GM08714 (cell line): ENCODE measurements around the gene PLXNC1.
A peak's percentile ranks its signal among the peaks of the same experiment; 100 is the strongest.

Experiments
- H3K4me3 ChIP-seq: fragments of 200-500 bp; sonication (Bioruptor generic); 2 replicates; pipeline ENCODE4 v1.5.1; 2014; ENCODE audit warnings: mild to moderate bottlenecking, low read length, inconsistent platforms
- ZNF274 ChIP-seq: IDR thresholded peaks from 2 replicates; pipeline ENCODE4 v1.6.1; 2012; ENCODE audit warnings: mild to moderate bottlenecking, low read depth, low read length

PLXNC1 gene

DNA sequence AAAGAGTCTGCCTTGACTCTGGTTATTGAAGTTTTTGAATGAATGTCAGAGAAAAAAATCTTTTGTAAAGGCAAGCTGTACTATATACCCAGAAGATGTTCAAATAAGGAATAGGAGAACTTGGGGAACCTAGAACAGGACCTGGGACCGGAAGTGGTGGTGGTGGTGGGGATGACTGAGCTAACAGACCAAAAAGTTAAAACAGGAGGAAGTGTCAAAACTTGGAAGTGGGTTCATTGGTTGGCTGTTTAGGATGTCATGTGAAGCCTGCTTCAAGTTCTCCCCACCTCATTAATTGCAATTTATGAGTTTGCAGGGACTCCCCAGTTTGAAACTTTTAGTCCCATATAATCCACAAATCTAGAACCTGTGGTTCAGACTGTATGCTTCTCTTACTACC is 26.2 kb downstream of the PLXNC1 start:
- peak overlapping the region; percentile 37; the same call in 1 of the 2 replicates for H3K4me3 ChIP-seq
- no peak for TF ChIP-seq ZNF274

DNA sequence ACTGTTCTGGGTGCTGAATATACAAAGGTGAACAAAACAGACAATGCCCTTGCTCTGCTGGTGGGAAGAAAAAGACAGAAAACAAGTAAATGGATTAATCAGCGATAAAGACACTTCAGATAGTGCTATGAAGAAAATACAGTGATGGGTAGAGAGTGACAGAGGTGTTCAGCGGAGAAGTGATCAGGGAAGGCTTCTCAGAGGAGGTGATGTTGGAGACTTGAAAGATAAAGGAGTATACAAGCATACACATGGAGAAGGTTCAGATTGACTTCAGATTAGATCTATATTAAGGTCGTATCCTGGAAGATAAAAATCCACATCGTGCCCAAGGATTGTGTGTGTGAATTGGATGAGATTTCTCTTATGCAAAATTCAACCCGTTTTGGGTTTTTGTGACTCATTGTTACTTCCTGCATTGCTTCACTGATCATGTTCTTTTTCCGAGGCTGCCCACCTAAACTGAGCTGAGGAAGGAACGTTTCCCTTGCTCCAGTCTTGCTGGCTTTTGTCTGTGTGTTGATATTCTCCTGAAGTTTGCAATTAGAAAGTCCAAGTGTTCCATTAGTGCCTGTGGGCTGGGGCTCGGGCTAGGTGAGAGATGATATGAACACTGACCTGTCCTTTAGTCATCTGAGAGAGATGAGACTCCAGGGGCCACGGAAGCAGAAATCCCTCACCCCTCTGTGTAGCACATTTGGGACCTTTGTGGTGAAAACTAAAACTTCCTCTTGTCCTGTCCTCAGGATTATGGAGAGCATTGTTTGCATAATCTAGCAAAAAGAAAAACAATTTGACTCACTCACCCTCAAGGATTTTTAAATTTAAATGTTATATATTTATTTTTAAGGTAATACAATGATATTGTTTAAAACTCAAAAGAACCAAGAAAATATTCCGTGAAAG is 27.6 kb downstream of the PLXNC1 start:
- no peak for TF ChIP-seq ZNF274
- peak overlapping the region; percentile 24; the same call in 1 of the 2 replicates for H3K4me3 ChIP-seq

DNA sequence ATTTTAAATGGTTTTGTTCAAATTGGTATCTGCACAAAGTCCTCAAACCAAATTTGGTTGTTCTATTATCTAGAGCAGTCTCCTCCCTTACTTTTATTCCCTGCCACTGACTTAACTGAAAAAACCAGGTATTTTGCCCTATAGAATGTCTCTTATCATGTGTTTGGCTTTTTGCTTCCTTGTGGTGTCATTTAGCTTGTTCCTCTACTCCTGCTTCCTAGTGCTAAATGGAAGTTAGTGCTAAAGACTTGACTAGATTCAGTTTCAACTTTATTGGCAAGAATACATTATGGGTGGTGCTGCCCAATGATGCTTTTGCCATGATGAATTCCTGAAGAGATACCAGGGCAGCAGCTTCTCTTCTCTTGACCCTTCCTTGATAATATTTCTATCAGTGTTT is 29.7 kb downstream of the PLXNC1 start:
- no peak for TF ChIP-seq ZNF274
- no peak overlapping the region for H3K4me3 ChIP-seq

DNA sequence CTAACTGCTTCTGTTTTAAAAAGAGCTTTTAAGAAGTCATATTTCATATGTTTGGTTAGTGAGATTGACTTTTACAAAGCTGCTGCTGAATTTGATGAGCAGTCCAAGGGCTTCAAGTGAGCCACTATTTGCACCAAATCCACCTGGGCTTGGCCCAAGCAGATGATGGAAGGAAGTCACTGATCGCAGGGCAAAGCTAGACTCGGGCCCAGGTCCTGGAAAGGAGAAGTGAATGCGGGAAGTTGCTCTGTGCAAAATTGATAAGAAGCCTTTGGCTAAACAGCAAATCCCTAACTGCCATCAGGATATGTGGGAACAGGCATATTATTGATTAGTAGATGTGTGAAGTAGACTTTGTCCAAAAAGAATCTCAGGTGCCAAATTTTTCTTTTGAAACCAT is 30.5 kb downstream of the PLXNC1 start:
- TF ChIP-seq ZNF274: no peak
- no peak overlapping the region for H3K4me3 ChIP-seq

DNA sequence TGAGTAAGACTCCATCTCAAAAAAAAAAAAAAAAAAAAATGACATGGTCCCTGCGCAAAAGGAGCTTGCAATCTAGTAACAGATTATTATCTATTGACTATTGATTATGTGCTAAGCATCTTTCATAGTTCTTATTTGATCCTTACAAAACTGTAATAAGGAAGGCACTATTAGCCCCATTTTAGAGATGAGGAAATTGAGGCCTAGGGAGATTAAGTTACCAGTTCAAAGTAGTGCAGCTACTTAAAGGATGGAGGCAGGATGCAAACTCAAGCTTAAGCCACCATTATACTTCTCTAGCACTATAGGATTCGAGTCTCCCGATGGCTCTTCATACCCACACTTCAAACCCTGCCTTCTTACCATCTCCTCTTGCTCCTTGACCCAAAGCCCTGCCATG is 31.3 kb downstream of the PLXNC1 start:
- TF ChIP-seq ZNF274: no peak
- H3K4me3 ChIP-seq: no peak overlapping the region

DNA sequence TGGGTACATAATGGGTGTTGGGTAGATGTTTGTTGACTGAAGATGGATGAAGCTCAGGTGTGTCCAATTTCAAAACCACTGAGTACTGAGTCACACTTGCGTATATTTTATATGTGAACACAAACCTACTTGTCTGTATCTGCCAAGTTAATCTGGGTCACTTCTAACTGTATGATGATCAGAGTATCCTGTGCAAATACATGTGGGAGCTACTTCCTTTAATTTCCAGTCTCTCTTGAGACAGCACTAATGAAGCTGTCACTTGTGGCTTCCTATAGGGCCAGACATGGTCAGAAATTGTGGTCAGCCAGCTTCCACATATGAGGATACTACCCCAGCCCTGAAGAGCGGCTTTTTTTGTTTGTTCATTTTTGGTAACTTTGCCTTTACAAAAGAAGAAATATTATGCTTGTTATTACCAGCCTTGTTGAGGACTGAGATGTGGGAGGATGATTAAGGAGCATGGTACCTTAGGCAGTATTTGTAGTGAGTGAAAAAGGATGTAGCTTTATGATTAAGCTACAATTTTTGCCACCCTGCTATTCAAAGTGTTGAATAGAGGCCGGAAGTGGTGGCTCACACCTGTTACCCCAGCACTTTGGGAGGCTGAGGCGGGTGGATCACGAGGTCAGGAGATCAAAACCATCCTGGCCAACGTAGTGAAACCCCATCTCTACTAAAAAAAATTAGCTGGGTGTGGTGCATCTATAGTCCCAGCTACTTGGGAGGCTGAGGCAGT is 32.4 kb downstream of the PLXNC1 start:
- no peak overlapping the region for H3K4me3 ChIP-seq
- no peak for TF ChIP-seq ZNF274

DNA sequence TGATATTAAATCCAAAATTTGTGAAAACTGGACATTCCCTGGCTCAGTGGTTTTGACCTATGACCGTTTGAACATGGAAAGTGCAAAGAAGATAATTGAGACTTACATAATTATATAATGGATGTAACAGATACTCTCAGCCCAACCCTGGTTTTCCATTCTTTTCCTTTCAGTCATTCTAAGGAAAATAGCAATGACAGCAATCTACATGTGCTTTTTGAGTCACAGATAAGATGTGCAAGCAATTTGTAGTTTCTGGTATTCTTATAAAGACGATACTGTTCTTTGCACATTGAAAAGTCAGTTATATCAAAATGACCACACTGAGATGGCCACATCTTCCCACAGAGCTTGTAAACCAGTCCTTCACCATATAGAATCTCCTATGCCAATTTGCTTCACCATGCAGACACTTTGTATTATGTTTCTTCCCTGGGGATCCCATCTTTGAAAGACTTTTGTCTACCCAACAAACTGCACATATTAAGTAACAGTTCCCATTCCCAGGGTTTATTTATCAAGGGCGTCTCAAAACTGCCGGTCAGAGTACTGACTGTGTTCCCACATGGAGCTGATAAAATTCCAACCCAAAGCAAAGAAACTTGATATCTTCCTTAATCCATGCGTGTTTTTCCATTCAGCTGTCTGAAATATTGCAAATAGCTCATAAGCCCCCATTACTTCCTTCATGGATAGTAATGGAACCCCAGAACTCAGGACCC is 34.8 kb downstream of the PLXNC1 start:
- no peak overlapping the region for H3K4me3 ChIP-seq
- no peak for TF ChIP-seq ZNF274

DNA sequence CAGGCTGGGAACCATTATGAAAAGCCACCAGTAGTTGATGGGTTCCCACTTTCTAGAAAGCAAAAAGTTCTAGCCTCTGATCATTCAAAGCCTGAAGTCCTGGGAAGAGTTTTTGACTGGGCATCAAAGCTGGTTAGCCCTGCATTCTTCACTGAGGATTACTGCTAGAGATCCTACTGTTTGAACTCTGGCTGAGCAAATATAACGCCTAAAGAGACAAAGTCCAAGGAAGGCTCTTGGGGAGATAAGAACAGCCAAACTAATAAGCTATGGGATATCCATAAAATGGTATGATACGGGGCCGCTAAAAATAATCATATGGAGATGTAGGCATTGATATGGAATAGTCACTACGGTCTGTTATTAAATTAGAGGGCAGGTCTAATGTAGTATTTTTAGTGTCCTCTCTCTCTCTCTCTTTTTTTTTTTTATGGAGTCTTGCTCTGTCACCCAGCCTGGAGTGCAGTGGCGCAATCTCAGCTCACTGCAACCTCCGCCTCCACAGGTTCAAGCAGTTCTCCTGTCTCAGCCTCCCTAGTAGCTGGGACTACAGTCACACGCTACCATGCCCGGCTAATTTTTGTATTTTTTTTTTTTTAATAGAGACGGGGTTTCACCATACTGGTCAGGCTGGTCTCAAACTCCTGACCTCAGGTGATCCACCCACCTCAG is 35.5 kb downstream of the PLXNC1 start:
- TF ChIP-seq ZNF274: no peak
- H3K4me3 ChIP-seq: no peak overlapping the region

DNA sequence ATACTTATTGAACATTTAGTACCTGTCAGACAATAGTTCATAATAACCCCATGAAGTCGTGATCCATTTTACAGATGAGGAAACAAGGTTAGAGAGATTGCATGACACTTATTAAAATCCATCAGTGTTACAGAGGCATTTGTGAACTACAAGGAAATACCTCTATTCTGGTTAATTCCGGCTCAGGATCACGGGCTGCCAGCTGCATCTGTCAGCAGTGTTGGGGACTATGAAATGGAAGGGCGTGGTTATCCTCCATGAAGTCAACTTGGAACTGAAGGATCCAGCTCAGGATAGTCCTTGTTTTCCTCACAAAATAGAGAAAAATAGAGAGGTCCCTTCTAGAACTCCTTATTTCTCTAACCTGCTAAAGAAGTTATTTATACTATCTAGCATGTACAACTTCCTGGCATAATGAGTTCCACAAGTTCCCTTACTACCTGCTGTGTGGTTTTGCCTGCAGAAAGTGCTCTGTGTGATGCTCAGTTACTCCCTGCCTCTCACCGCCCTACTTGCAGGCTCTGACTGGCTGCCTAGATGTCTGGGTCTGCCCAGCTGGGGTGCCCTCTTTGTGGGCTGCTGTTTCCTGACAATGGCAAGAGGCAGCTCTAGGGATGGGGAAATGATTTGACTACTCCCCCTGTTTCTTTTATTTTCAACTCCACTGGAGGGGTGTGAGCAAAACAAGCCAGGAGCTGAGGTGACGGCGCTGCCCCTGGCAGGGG is 36.8 kb downstream of the PLXNC1 start:
- TF ChIP-seq ZNF274: no peak

DNA sequence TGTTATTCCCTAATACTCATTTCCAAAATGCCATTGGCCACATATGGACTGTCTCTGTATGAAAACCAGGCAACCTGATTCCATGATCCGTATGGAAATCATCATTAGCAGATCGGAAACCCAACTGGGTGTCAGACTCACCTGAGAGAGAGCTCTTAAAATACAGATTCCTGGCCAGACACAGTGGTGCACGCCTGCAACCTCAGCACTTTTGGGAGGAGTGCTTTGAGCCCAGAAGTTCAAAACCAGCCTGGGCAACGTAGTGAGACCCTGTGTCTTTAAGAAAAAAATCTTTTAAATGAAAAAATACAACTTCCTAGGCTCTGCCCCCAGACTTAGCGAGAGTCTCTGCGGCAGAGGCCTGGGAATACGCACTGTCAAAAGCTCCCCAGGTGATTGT is 37.4 kb downstream of the PLXNC1 start:
- no peak for TF ChIP-seq ZNF274
- H3K4me3 ChIP-seq: no peak overlapping the region

More for the DNA sequence above, 36.8 kb downstream of the PLXNC1 start:
- H3K4me3 ChIP-seq: no peak overlapping the region

DNA sequence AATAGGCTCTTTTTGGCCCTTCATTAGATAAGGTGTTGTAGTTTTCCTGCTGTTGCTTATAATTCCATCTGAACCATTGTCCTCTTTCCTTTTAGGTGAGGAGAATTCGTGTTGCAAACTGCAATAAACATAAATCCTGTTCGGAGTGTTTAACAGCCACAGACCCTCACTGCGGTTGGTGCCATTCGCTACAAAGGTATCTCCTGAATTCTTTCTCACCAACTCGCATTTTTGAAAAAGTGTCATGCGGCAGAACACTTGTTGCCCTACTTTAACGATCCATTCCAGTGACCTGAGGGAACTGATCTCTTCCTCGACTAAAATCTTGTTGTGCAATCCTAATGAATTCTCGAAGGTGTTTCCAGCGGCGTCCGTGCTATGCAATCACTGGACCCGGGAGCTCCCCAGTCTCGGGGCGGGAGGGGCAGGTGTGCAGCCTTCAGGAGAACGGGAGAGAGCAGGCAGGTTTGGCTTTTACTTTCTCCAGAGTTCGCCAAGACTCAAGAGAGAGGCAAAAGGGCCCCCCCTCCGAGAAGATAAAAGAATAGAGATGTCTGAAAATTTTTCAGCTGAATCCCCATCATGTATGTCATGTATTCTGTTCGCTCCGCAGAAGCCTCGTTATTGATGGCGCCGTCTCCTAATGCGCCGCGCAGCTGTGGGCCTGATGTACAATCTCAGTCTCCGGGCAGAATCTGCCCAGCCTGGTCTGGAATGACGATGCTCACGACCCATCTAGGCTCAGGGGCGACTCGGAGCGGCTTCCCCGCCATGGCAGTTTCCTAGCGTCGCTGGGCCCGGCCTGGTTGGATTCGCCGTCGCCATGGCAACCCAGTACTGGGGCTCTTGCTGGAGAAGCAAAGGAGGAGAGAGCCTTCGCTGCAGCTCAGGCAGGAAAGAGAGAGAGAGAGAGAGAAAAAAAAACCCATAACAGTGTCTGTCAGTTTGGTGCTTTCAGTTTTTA is 38.2 kb downstream of the PLXNC1 start:
- no peak overlapping the region for H3K4me3 ChIP-seq
- TF ChIP-seq ZNF274: no peak

DNA sequence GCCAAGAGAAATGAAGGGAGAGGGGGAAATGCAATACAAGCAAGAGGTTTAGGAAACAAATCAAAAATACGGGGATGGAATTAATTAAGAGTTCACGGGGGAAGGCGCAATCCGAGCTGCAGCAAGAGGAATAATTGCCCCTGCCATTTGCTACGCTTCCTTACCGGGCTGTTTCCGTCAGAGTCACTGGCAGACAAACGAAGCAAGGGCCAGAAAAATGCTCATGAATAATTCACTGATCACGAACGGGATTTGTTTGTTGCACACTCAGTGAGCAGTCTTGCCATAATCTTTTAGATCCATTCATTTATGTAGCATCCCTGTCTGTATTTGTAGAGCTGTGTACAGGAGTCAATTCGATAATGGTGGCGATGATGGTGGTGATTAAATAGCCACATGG is 39.0 kb downstream of the PLXNC1 start:
- H3K4me3 ChIP-seq: no peak overlapping the region
- no peak for TF ChIP-seq ZNF274
